H1 (cell line): ENCODE results near the gene ATP1A3. TPM values are rescaled to one million over a fixed set of nuclear protein-coding genes. Genes with fewer than 3 reads are reported as not detected.
A peak's percentile ranks its signal among the peaks of the same experiment; 100 is the strongest.

ENCODE experiments used
- CTCF ChIA-PET: fragments of 300-600 bp; sonication (Branson Sonifier 250); formaldehyde crosslinking; loops from one replicate; lab custom pipeline; 2021; ENCODE audit not compliant: partially characterized antibody; lab: Charles Lee
- POLR2A ChIA-PET: fragments of 300-600 bp; sonication (Branson Sonifier 250); formaldehyde crosslinking; loops from one replicate; lab custom pipeline; 2021; ENCODE audit warnings: inconsistent platforms; ENCODE audit not compliant: partially characterized antibody; lab: Charles Lee
- DNase-seq, 2 experiments: peaks; one replicate each; pipeline versions ENCODE4 v3.0.0 to v3.0.0-alpha.2; 2010 to 2022; ENCODE audit warnings: low spot score in 2 of 2, low read depth in 1 of 2, mixed read lengths in 1 of 2
- FAIRE-seq: peaks from 2 replicates; lab custom pipeline; 2011; peaks lifted over from hg19 to GRCh38; lab: Jason Lieb, UNC
- H2AFZ ChIP-seq: 2 replicates; pipeline ENCODE4 v1.8.1; 2012; ENCODE audit warnings: low read length, inconsistent platforms
- H2AK5ac ChIP-seq: 2 replicates; pipeline ENCODE4 v1.6.1; 2013; ENCODE audit warnings: low read depth, low read length
- H2BK120ac ChIP-seq: replicated peaks from 2 replicates; pipeline ENCODE3; 2013; ENCODE audit warnings: low read depth, low read length, inconsistent platforms
- H2BK12ac ChIP-seq: 2 replicates; pipeline ENCODE4 v1.6.1; 2013; ENCODE audit warnings: low read depth, low read length
- H2BK15ac ChIP-seq: 2 replicates; pipeline ENCODE4 v1.6.1; 2013; ENCODE audit warnings: low read length
- H2BK20ac ChIP-seq: 2 replicates; pipeline ENCODE4 v1.6.1; 2013; ENCODE audit warnings: low read length
- H2BK5ac ChIP-seq: 2 replicates; pipeline ENCODE4 v1.6.1; 2013; ENCODE audit warnings: low read depth, low read length
- H3K14ac ChIP-seq: 2 replicates; pipeline ENCODE4 v1.6.1; 2013; ENCODE audit warnings: inconsistent platforms; ENCODE audit not compliant: insufficient read length
- H3K18ac ChIP-seq: 2 replicates; pipeline ENCODE4 v1.6.1; 2013; ENCODE audit warnings: low read length; ENCODE audit errors: extremely low read depth
- H3K23ac ChIP-seq: 2 replicates; pipeline ENCODE4 v1.6.1; 2013; ENCODE audit warnings: inconsistent platforms; ENCODE audit not compliant: insufficient read length
- H3K23me2 ChIP-seq: 2 replicates; pipeline ENCODE4 v1.6.1; 2013; ENCODE audit warnings: low read depth, low read length
- H3K27ac ChIP-seq: 2 replicates; pipeline ENCODE4 v1.6.1; 2011; ENCODE audit warnings: low read depth, low read length, inconsistent platforms
- H3K27me3 ChIP-seq, 4 experiments: replicated peaks in 1 of 4; 1 replicate in 1 of 4; 2 replicates in 3 of 4; pipeline versions ENCODE4 v1.6.1 to v1.8.1; 2011 to 2013; ENCODE audit warnings: low read length in 3 of 4, mild to moderate bottlenecking in 3 of 4, inconsistent platforms in 2 of 4, mixed read lengths in 2 of 4, moderate library complexity in 1 of 4; ENCODE audit not compliant: control insufficient read depth in 3 of 4, insufficient read depth in 3 of 4; ENCODE audit errors: extremely low read depth in 1 of 4
- H3K36me3 ChIP-seq, 4 experiments: 2 replicates each; pipeline versions ENCODE4 v1.6.1 to v1.8.1; 2011 to 2013; ENCODE audit warnings: mild to moderate bottlenecking in 4 of 4, low read length in 3 of 4, moderate library complexity in 2 of 4, control low read depth in 1 of 4, inconsistent platforms in 1 of 4; ENCODE audit not compliant: insufficient read depth in 4 of 4, control insufficient read depth in 2 of 4
- H3K4ac ChIP-seq: replicated peaks from 2 replicates; pipeline ENCODE3; 2013; ENCODE audit warnings: low read length, low read depth, mixed read lengths, inconsistent platforms; ENCODE audit not compliant: insufficient read length
- H3K4me1 ChIP-seq, 4 experiments: replicated peaks in 1 of 4; 1 replicate in 1 of 4; 2 replicates in 3 of 4; pipeline versions ENCODE4 v1.6.1 to v1.8.1; 2011 to 2013; ENCODE audit warnings: low read length in 3 of 4, inconsistent platforms in 2 of 4, mixed read lengths in 1 of 4; ENCODE audit not compliant: insufficient read depth in 4 of 4, control insufficient read depth in 3 of 4
- H3K4me2 ChIP-seq, 2 experiments: 2 replicates each; pipeline versions ENCODE4 v1.6.1 to v1.8.1; 2011 to 2013; ENCODE audit warnings: low read depth in 2 of 2, low read length in 2 of 2, control low read depth in 1 of 2, inconsistent platforms in 1 of 2, mild to moderate bottlenecking in 1 of 2; ENCODE audit not compliant: insufficient read depth in 1 of 2
- H3K4me3 ChIP-seq, 4 experiments: fragments of 200-600, 300-600 bp in 1 of 4; sonication (generic), shearing (Covaris generic), sonication (Bioruptor Twin) in 1 of 4; 2 replicates each; pipeline versions ENCODE4 v1.5.1 to v1.8.1; 2011 to 2016; ENCODE audit warnings: low read length in 4 of 4, low read depth in 3 of 4, control low read depth in 2 of 4, inconsistent platforms in 2 of 4, mild to moderate bottlenecking in 2 of 4, mixed read lengths in 1 of 4, moderate library complexity in 1 of 4; ENCODE audit not compliant: insufficient read depth in 2 of 4; ENCODE audit errors: extremely low read depth in 1 of 4
- H3K56ac ChIP-seq: replicated peaks from 2 replicates; pipeline ENCODE3; 2013; ENCODE audit warnings: low read depth, mild to moderate bottlenecking, mixed read lengths, low read length, inconsistent platforms; ENCODE audit not compliant: insufficient read length
- H3K79me1 ChIP-seq: 2 replicates; pipeline ENCODE4 v1.6.1; 2013; ENCODE audit warnings: low read depth, low read length, control low read depth
- H3K79me2 ChIP-seq, 2 experiments: 2 replicates each; pipeline versions ENCODE4 v1.6.1 to v1.8.1; 2012 to 2013; ENCODE audit warnings: low read length in 2 of 2, mild to moderate bottlenecking in 2 of 2, inconsistent platforms in 1 of 2; ENCODE audit not compliant: insufficient read depth in 2 of 2, control insufficient read depth in 1 of 2
- H3K9ac ChIP-seq, 4 experiments: replicated peaks in 1 of 4; 1 replicate in 1 of 4; 2 replicates in 3 of 4; pipeline versions ENCODE4 v1.6.1 to v1.8.1; 2011 to 2013; ENCODE audit warnings: low read depth in 3 of 4, low read length in 3 of 4, control low read depth in 2 of 4, mild to moderate bottlenecking in 2 of 4, moderate library complexity in 2 of 4, inconsistent platforms in 1 of 4; ENCODE audit errors: extremely low read depth in 1 of 4
- H3K9me3 ChIP-seq, 2 experiments: 2 replicates each; pipeline versions ENCODE4 v1.6.1 to v1.8.1; 2012 to 2013; ENCODE audit warnings: mild to moderate bottlenecking in 2 of 2, moderate library complexity in 2 of 2, control low read depth in 1 of 2, inconsistent platforms in 1 of 2, low read depth in 1 of 2, low read length in 1 of 2, mixed read lengths in 1 of 2; ENCODE audit not compliant: insufficient read depth in 2 of 2
- H4K20me1 ChIP-seq, 2 experiments: replicated peaks in 1 of 2; 2 replicates each; pipeline versions ENCODE3 to v1.8.1; 2011 to 2013; ENCODE audit warnings: inconsistent platforms in 2 of 2, low read length in 2 of 2, mild to moderate bottlenecking in 1 of 2; ENCODE audit not compliant: insufficient read depth in 2 of 2, control insufficient read depth in 1 of 2
- H4K5ac ChIP-seq: 2 replicates; pipeline ENCODE4 v1.6.1; 2013; ENCODE audit warnings: low read length, low read depth, mixed read lengths, inconsistent platforms; ENCODE audit not compliant: insufficient read length
- H4K8ac ChIP-seq: 2 replicates; pipeline ENCODE4 v1.8.0; 2013; ENCODE audit warnings: mild to moderate bottlenecking, moderate library complexity, low read length, inconsistent platforms; ENCODE audit not compliant: insufficient read depth; ENCODE audit errors: extremely low read depth
- H4K91ac ChIP-seq: replicated peaks from 2 replicates; pipeline ENCODE3; 2013; ENCODE audit warnings: low read length, mixed read lengths, inconsistent platforms; ENCODE audit not compliant: insufficient read length
- ATF2 ChIP-seq: IDR thresholded peaks from 2 replicates; pipeline ENCODE4 v1.6.1; 2012; ENCODE audit warnings: low read length, inconsistent platforms
- KDM1A ChIP-seq: fragments of 200-600, 300-600 bp; sonication (generic); IDR thresholded peaks from 2 replicates; pipeline ENCODE4 v1.7.1; 2016; ENCODE audit warnings: mild to moderate bottlenecking, low read length, borderline replicate concordance
- WGBS, 2 experiments: shearing (Covaris generic) in 1 of 2; methylation state at CpG; one replicate each; pipeline versions ENCODE4 v1.1.6 to v1.1.7; 2013 to 2015; ENCODE audit warnings: low lambda C conversion rate in 2 of 2, mixed read lengths in 2 of 2, inconsistent platforms in 1 of 2, low coverage in 1 of 2, missing lambda C conversion rate in 1 of 2; ENCODE audit not compliant: insufficient replicate concordance in 2 of 2, insufficient coverage in 1 of 2, insufficient read length in 1 of 2; ENCODE audit errors: extremely low coverage in 1 of 2, missing lambda C conversion rate in 1 of 2; 5-methylcytosine and 5-hydroxymethylcytosine counted together
- polyA plus RNA-seq, 7 experiments: library from polyadenylated mRNA; depleted of rRNA in 3 of 7; stranded (reverse) in 5 of 7; unstranded in 2 of 7; fragments of >200 nt in 5 of 7; fragments of 200-250 nt in 2 of 7; gene quantifications; 1 replicate in 5 of 7; 2 replicates in 1 of 7; 4 replicates in 1 of 7; pipeline versions ENCODE4 v1.2.1 to v1.2.3, GENCODE V29; 2011 to 2013; ENCODE audit warnings: missing spikeins in 2 of 7, mixed read lengths in 2 of 7
- total RNA-seq: library from RNA; stranded (reverse); fragmentation: NEBNext Ultra II Directional; extraction: Animal tissue kit (Norgen Biotek cat#: 25700); gene quantifications from 2 replicates; pipeline ENCODE4 v1.2.1, GENCODE V29; 2021

Gene ATP1A3
- total and polyA plus RNA-seq, 2 of the 8 experiments (the other 6 are each of a cell fraction or from before 2014, with no cell fraction given): 11.1 to 41.2 TPM

- Histone ChIP-seq H3K9me3 (no peaks in the 10 kb centered on the region), H4K20me1 (peaks cover 4 to 31% of the 10 kb centered on the region in 2 experiments), H3K23me2 (peaks cover 12% of the 10 kb centered on the region), H3K4ac (no peak overlapping the region), H3K14ac (no peak overlapping the region), H2AFZ (no peak overlapping the region), H3K9ac (no peak overlapping the region), H3K27ac (no peak overlapping the region), H2BK5ac (no peak overlapping the region)
- no peak for FAIRE-seq
- TF ChIP-seq ATF2: no peak
- peak; percentile 21; the same call in 1 of the 2 replicates for TF ChIP-seq KDM1A
- TF ChIP-seq, all 59 proteins: peak for 1
- Histone ChIP-seq H2AK5ac (no peak overlapping the region), H3K4me3 (no peak overlapping the region), H4K5ac (no peak overlapping the region), H2BK15ac (no peak overlapping the region; the same call in 1 of the 2 replicates), H3K4me1 (peaks cover 6 to 23% (median 15%) of the 10 kb centered on the region in 4 experiments), H2BK20ac (peak overlapping the region; percentile 32; the same call in 1 of the 2 replicates), H3K79me2 (no peaks in the 10 kb centered on the region), H3K4me2 (peak overlapping the region; percentile 29 to 32; a peak in 3 of 4 replicates), H2BK120ac (no peak overlapping the region), H3K27me3 (peaks cover 61 to 97% (median 92%) of the 10 kb centered on the region in 4 experiments), H3K56ac (no peak overlapping the region), H3K36me3 (no peaks in the 10 kb centered on the region; a peak in 1 of 8 replicates), H2BK12ac (no peak overlapping the region), H4K91ac (no peak overlapping the region), H3K79me1 (no peaks in the 10 kb centered on the region), H4K8ac (no peak overlapping the region; the same call in 1 of the 2 replicates), H3K23ac (no peak overlapping the region), H3K18ac (no peak overlapping the region; the same call in 1 of the 2 replicates)
- no peak for DNase-seq
- 18% methylated on average over 11 of the region's 11 CpGs; no CpG with 5 or more reads in 1 of the 2 experiments for WGBS, 2 experiments
- ChIA-PET POLR2A (interaction anchor here (1.0 to 9.6 kb wide), 5 partner anchors 20 to 69 kb away, joined by 3 to 71 read pairs (median 8); partner anchors contain the start of gene RABAC1), CTCF (interaction anchor here (0.7 to 7.0 kb wide), 10 partner anchors 12 to 58 kb away, joined by 3 to 51 read pairs (median 6); no protein-coding TSS in a partner anchor)
Observed at GRCh38 chr19:41932259-41932719, 61.7 kb downstream of the ATP1A3 start.
